Endothelial cell (in vitro differentiated cells): ENCODE data around the gene DENND4B. TPM values are rescaled to one million over a fixed set of nuclear protein-coding genes. Genes with fewer than 3 reads are reported as not detected.
"Not testable (repeated sequence)": the region's sequence is repeated elsewhere in the genome, so short reads cannot be mapped to it uniquely, and the experiment has no call there.

Source experiments
- DNase-seq: peaks from one replicate; pipeline ENCODE4 v3.0.0; 2021; ENCODE audit warnings: low spot score
- H3K27ac Mint-ChIP-seq: one replicate; pipeline ENCODE4 v1.8.0; 2021; ENCODE audit warnings: mixed read lengths, inconsistent platforms; ENCODE audit not compliant: unreplicated experiment
- H3K27me3 Mint-ChIP-seq: one replicate; pipeline ENCODE4 v1.8.0; 2021; ENCODE audit warnings: mild to moderate bottlenecking, moderate library complexity, mixed read lengths, inconsistent platforms; ENCODE audit not compliant: unreplicated experiment
- H3K36me3 Mint-ChIP-seq: one replicate; pipeline ENCODE4 v1.8.0; 2021; ENCODE audit warnings: mild to moderate bottlenecking, low read depth, mixed read lengths, inconsistent platforms; ENCODE audit not compliant: unreplicated experiment
- H3K4me1 Mint-ChIP-seq: one replicate; pipeline ENCODE4 v1.8.0; 2021; ENCODE audit warnings: mild to moderate bottlenecking, mixed read lengths, inconsistent platforms; ENCODE audit not compliant: unreplicated experiment
- H3K4me3 Mint-ChIP-seq: one replicate; pipeline ENCODE4 v1.8.0; 2021; ENCODE audit warnings: mild to moderate bottlenecking, mixed read lengths, inconsistent platforms; ENCODE audit not compliant: unreplicated experiment
- H3K9me3 Mint-ChIP-seq: one replicate; pipeline ENCODE4 v1.8.0; 2021; ENCODE audit warnings: mixed read lengths, inconsistent platforms; ENCODE audit not compliant: unreplicated experiment
- total RNA-seq: library from RNA; stranded (reverse); fragmentation: NEBNext Ultra II Directional; extraction: Animal tissue kit (Norgen Biotek cat#: 25700); gene quantifications from one replicate; pipeline ENCODE4 v1.2.1, GENCODE V29; 2021; ENCODE audit not compliant: unreplicated experiment
- TF ChIP-seq, protein P1 (sequence below): fragments of 200-600 bp; sonication (generic); IDR thresholded peaks from one replicate; pipeline ENCODE4 v1.5.0; 2021; ENCODE audit warnings: antibody characterized with exemption; ENCODE audit not compliant: unreplicated experiment

DENND4B gene
- total RNA-seq, 1 donor from 2014 or later, result 53.1 TPM

DNA sequence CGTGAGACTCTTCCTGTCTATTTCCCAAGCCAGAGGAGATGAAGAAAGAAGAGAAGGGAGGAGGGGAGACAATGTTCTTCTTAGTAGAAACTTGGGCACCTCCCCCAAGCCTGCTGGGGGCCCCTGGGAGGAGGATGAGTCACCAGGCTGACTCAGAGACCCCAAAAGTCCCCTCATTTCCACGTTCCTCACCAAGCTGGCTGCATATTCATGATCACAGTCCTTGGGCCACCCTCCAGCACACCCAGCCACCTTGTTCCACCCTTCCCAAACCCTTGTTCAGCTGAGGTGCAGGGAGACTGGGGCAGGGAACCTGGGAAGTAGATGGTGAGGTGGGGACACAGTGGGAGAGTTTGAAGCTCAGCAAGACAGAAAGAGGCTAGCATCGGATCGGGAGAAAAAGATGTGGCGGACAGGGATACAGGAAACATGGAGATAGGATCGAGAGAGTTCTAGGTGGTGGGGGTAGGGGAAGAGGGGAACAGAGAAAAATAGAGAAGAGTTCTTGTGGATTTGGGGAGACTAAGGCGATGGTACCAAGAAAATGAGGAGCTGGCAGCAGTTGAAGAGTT lies 38.9 kb upstream of the DENND4B start:
- H3K27ac Mint-ChIP-seq, result peak overlapping the region; percentile 93
- H3K36me3 Mint-ChIP-seq, result peaks cover 34% of the 10 kb centered on the region
- peaks cover 10% of the 10 kb centered on the region for H3K27me3 Mint-ChIP-seq
- no peak for DNase-seq
- H3K4me3 Mint-ChIP-seq, result peak overlapping the region; percentile 99
- peaks cover 38% of the 10 kb centered on the region for H3K4me1 Mint-ChIP-seq
- no peaks in the 10 kb centered on the region for H3K9me3 Mint-ChIP-seq
- TF ChIP-seq, protein P1, sequence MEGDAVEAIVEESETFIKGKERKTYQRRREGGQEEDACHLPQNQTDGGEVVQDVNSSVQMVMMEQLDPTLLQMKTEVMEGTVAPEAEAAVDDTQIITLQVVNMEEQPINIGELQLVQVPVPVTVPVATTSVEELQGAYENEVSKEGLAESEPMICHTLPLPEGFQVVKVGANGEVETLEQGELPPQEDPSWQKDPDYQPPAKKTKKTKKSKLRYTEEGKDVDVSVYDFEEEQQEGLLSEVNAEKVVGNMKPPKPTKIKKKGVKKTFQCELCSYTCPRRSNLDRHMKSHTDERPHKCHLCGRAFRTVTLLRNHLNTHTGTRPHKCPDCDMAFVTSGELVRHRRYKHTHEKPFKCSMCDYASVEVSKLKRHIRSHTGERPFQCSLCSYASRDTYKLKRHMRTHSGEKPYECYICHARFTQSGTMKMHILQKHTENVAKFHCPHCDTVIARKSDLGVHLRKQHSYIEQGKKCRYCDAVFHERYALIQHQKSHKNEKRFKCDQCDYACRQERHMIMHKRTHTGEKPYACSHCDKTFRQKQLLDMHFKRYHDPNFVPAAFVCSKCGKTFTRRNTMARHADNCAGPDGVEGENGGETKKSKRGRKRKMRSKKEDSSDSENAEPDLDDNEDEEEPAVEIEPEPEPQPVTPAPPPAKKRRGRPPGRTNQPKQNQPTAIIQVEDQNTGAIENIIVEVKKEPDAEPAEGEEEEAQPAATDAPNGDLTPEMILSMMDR, result no peak

DNA sequence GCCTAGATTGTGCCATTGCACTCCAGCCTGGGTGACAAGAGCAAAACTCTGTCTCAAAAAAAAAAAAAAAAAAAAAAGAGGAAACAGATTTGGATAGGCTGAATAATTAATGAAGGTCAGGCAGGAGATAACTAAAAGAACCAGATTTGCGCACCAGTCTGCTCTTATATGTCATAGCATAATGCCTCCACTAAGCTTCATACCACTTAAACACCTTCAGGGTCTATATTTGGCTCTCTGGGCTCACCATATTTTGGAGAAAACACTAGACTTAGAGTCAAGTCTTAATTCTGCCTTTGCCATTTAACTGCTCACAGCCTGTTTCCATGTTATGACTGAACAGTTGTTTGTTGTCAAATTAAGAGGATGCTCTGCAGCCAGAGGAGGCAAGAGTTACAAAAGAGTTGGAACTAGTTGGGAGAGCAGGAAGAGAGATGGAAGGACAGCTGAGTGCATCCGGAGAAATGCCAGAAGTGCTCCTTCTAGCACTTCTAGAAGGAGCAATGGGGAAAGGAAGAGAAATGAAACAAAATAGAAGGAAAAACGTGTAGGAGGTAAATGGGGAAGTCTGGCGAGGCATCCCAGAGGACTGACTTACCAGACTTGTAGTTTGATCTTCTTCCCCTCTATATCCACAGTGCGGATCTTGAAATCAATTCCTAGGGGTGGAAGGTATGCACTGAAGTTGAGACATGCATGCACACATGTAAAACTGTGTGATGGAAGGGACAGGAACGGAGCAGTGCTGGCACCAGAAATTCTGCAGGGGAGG lies 37.8 kb upstream of the DENND4B start:
- H3K27me3 Mint-ChIP-seq, result peaks cover 6% of the 10 kb centered on the region
- TF ChIP-seq, protein P1, result no peak
- no peaks in the 10 kb centered on the region for H3K9me3 Mint-ChIP-seq
- H3K36me3 Mint-ChIP-seq, result peaks cover 32% of the 10 kb centered on the region
- DNase-seq, result no peak
- H3K27ac Mint-ChIP-seq, result peak overlapping the region; percentile 87
- peak overlapping the region; percentile 99 for H3K4me3 Mint-ChIP-seq
- H3K4me1 Mint-ChIP-seq, result peaks cover 38% of the 10 kb centered on the region

DNA sequence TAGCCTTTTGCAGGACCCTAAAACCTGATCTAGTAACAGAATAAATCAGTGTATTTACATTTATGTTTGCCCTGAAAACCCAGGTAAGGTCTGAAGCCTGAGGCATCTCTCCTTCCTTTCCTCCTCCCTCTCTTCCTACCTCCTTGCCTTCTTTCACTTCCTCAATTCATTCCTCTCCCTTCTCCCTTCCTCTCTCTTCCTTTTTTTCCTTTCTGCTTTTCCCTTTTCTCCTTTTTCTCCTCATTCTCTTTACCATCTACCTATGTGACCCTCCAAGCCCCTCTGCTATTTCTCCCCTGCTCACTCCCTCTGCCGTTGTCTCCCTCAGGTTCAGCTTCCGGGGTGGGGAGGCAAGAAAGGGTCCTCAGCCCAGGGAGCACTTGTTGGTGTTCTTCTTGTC lies 35.2 kb upstream of the DENND4B start:
- Mint-ChIP-seq H3K4me3 (peak overlapping the region; percentile 85), H3K36me3 (peaks cover 38% of the 10 kb centered on the region), H3K4me1 (peaks cover 48% of the 10 kb centered on the region), H3K27ac (peak overlapping the region; percentile 94)
- not testable (repeated sequence) for DNase-seq, H3K27me3 Mint-ChIP-seq, H3K9me3 Mint-ChIP-seq

DNA sequence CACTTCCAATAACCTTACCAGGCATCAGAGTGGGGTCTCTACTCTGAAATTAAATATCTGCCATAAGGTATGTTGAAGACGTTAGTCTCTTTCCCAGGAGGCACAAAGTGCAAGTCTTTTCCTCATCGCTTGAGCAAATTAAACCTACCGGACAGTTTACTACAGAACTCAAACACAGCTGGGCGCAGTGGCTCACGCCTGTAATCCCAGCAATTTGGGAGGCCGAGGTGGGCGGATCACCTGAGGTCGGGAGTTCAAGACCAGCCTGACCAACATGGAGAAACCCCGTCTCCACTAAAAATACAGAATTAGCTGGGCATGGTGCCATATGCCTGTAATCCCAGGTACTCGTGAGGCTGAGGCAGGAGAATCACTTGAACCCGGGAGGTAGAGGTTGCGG lies 32.6 kb upstream of the DENND4B start:
- not testable (repeated sequence) for H3K9me3 Mint-ChIP-seq, DNase-seq, H3K27me3 Mint-ChIP-seq
- Mint-ChIP-seq H3K4me3 (peak overlapping the region; percentile 52), H3K4me1 (peaks cover 58% of the 10 kb centered on the region), H3K27ac (peak overlapping the region; percentile 71), H3K36me3 (peaks cover 48% of the 10 kb centered on the region)

DNA sequence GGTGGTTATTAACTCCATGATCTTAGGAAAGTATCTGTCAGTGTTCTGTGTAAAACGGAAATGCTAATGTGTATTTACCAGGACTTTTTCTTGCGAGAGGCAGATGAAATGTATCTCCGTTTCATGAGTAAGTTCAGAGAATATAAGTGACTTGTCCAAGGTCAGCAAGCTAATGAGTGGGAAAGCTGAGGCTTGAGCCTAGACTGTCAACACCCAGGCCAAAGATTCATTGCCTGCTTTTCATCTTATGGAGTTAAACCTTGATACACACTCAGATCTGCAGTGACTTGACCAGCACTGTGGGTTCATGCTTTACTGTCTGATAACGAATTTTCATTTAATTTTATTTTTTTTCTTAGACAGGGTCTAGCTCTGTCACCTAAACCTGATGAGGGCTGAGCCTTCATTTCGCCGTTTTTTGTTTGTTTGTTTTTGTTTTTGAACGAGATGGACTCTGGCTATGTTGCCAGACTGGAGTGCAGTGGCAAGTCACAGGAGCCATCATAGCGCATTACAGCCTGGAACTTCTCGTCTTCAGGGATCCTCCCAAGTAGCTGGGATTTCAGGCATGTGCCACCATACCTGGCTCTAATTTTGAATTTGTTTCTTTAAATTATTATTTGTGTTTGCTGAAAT lies 31.9 kb upstream of the DENND4B start:
- peaks cover 47% of the 10 kb centered on the region for H3K36me3 Mint-ChIP-seq
- peak overlapping the region; percentile 78 for H3K27ac Mint-ChIP-seq

More for the DNA sequence above, 31.9 kb upstream of the DENND4B start:
- H3K9me3 Mint-ChIP-seq, result no peaks in the 10 kb centered on the region
- peaks cover 61% of the 10 kb centered on the region for H3K4me1 Mint-ChIP-seq
- peaks cover 5% of the 10 kb centered on the region for H3K27me3 Mint-ChIP-seq
- no peak for DNase-seq
- peak overlapping the region; percentile 98 for H3K4me3 Mint-ChIP-seq
- TF ChIP-seq, protein P1, result no peak
